ENCODE results near the gene KCTD15. TPM values are rescaled to one million over a fixed set of nuclear protein-coding genes. Genes with fewer than 3 reads are reported as not detected.

KCTD15 gene
- total RNA-seq, 2 donors from 2014 or later: 57.5 to 72.2 TPM

- no peaks in the 10 kb centered on the region for H3K27me3 ChIP-seq (replicated peaks; ENCODE audit: insufficient read depth)
- TF ChIP-seq CTCF (IDR thresholded peaks at IDR 0.05): no peak
Observed at GRCh38 chr19:33772102-33772857, 24.4 kb upstream of the KCTD15 start.

GRCh38 chr19:33772858-33773180, 23.9 kb upstream of the KCTD15 start:
- no peaks in the 10 kb centered on the region for H3K4me1 ChIP-seq (ENCODE audit: control insufficient read depth in 1 of 2, low read depth in 2 of 2)
- no peak for ATAC-seq (ENCODE audit: insufficient number of reproducible peaks, low FRiP score, low read depth)
- no peaks in the 10 kb centered on the region for H3K36me3 ChIP-seq
- no peaks in the 10 kb centered on the region for H3K27me3 ChIP-seq (replicated peaks; ENCODE audit: insufficient read depth)
- H3K9me3 ChIP-seq: no peaks in the 10 kb centered on the region
- H3K4me3 ChIP-seq: no peak overlapping the region
- no peak for DNase-seq (ENCODE audit: low spot score)
- no peak overlapping the region for H3K27ac ChIP-seq
- TF ChIP-seq CTCF (IDR thresholded peaks at IDR 0.05): no peak

More at GRCh38 chr19:33772102-33772857, 24.4 kb upstream of the KCTD15 start:
- no peak overlapping the region for H3K27ac ChIP-seq
- H3K9me3 ChIP-seq: no peaks in the 10 kb centered on the region
- no peaks in the 10 kb centered on the region for H3K36me3 ChIP-seq
- DNase-seq (ENCODE audit: low spot score) (no peak), ATAC-seq (ENCODE audit: insufficient number of reproducible peaks, low FRiP score, low read depth) (no peak)
- no peaks in the 10 kb centered on the region for H3K4me1 ChIP-seq (ENCODE audit: control insufficient read depth in 1 of 2, low read depth in 2 of 2)
- H3K4me3 ChIP-seq: no peak overlapping the region

GRCh38 chr19:33773704-33774624, 22.7 kb upstream of the KCTD15 start:
- DNase-seq (ENCODE audit: low spot score) (no peak), ATAC-seq (ENCODE audit: insufficient number of reproducible peaks, low FRiP score, low read depth) (no peak)
- Histone ChIP-seq H3K9me3 (no peaks in the 10 kb centered on the region), H3K36me3 (no peaks in the 10 kb centered on the region), H3K27me3 (replicated peaks; ENCODE audit: insufficient read depth) (no peaks in the 10 kb centered on the region), H3K4me1 (ENCODE audit: control insufficient read depth in 1 of 2, low read depth in 2 of 2) (peaks cover 0 to 4% of the 10 kb centered on the region in 2 donors), H3K4me3 (no peak overlapping the region), H3K27ac (no peak overlapping the region)
- TF ChIP-seq CTCF (IDR thresholded peaks at IDR 0.05): no peak

DNA sequence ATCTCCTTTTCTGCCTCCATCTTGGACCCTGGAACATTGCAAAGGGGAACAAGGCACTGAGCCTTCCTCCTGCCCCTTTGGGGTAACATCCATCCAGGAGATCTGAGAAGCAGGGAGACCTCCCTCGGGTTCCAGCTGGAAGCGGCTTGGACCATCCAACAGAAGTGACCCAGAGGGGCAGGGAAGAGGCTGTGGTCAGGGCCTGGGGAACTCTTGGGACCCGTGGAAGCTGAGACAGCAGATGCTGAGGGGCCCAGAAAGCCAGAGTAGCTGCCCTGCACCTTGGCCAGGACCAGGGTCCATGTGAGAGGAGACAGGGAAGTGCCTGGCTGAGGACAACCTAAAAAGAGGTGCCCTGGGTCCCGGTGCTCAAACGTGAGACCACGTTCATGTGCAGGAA, 21.9 kb upstream of the KCTD15 start:
- no peak for TF ChIP-seq CTCF (IDR thresholded peaks at IDR 0.05)
- no peak for DNase-seq (ENCODE audit: low spot score)
- Histone ChIP-seq H3K9me3 (no peaks in the 10 kb centered on the region), H3K27me3 (replicated peaks; ENCODE audit: insufficient read depth) (no peaks in the 10 kb centered on the region), H3K27ac (no peak overlapping the region), H3K4me3 (no peak overlapping the region), H3K36me3 (no peaks in the 10 kb centered on the region), H3K4me1 (ENCODE audit: control insufficient read depth in 1 of 2, low read depth in 2 of 2) (peaks cover 0 to 4% of the 10 kb centered on the region in 2 donors)
- ATAC-seq (ENCODE audit: insufficient number of reproducible peaks, low FRiP score, low read depth): no peak

GRCh38 chr19:33775731-33776487, 20.8 kb upstream of the KCTD15 start:
- H3K27me3 ChIP-seq (replicated peaks; ENCODE audit: insufficient read depth): no peaks in the 10 kb centered on the region
- H3K4me1 ChIP-seq (ENCODE audit: control insufficient read depth in 1 of 2, low read depth in 2 of 2): peaks cover 4 to 10% of the 10 kb centered on the region in 2 donors
- no peak for DNase-seq (ENCODE audit: low spot score)
- no peak overlapping the region for H3K4me3 ChIP-seq
- TF ChIP-seq CTCF (IDR thresholded peaks at IDR 0.05): no peak
- no peak for ATAC-seq (ENCODE audit: insufficient number of reproducible peaks, low FRiP score, low read depth)
- no peaks in the 10 kb centered on the region for H3K36me3 ChIP-seq
- no peaks in the 10 kb centered on the region for H3K9me3 ChIP-seq
- H3K27ac ChIP-seq: no peak overlapping the region

Data from thoracic aorta (tissue), 2 donors.